Activated T-helper 1 cell treated with anti-CD3 and anti-CD28 coated beads, Interleukin-12 subunit alpha, Interleukin-12 subunit beta, Interleukin-2, Interleukin-4 antibody, amounts not matched to agents 30 ng/mL and 10 ng/mL and 1 ng/mL, durations not matched to agents 14 hours and 24 hours and 36 hours (primary cell): ENCODE data around the gene UBN2. TPM values are rescaled to one million over a fixed set of nuclear protein-coding genes. Genes with fewer than 3 reads are reported as not detected.
"Not testable (repeated sequence)": the region's sequence is repeated elsewhere in the genome, so short reads cannot be mapped to it uniquely, and the experiment has no call there.

Source experiments
- DNase-seq: peaks from one replicate; pipeline ENCODE4 v3.0.0; 2021; ENCODE audit warnings: low spot score
- H3K27ac Mint-ChIP-seq: one replicate; pipeline ENCODE4 v1.8.0; 2021; ENCODE audit warnings: mild to moderate bottlenecking, mixed read lengths
- H3K27me3 Mint-ChIP-seq: one replicate; pipeline ENCODE4 v1.8.0; 2022; ENCODE audit warnings: mild to moderate bottlenecking, moderate library complexity, mixed read lengths; ENCODE audit not compliant: insufficient read depth
- H3K36me3 Mint-ChIP-seq: one replicate; pipeline ENCODE4 v1.8.0; 2021; ENCODE audit warnings: low read depth, mixed read lengths
- H3K4me1 Mint-ChIP-seq: one replicate; pipeline ENCODE4 v1.8.0; 2021; ENCODE audit warnings: low read depth, mixed read lengths
- H3K4me3 Mint-ChIP-seq: one replicate; pipeline ENCODE4 v1.8.0; 2021; ENCODE audit warnings: mild to moderate bottlenecking, moderate library complexity, mixed read lengths
- H3K9me3 Mint-ChIP-seq: one replicate; pipeline ENCODE4 v1.8.0; 2021; ENCODE audit warnings: mixed read lengths
- intact Hi-C: fragments of 100-400 bp; cut with micrococcal nuclease; formaldehyde crosslinking; loops from one replicate; pipeline ENCODE4 v1.15.1; 2024
- total RNA-seq: library from RNA; stranded (reverse); gene quantifications from 2 replicates; pipeline ENCODE4 v1.2.3, GENCODE V29; 2022

UBN2 gene
- total RNA-seq, 1 donor from 2014 or later: 14.7 TPM

DNA sequence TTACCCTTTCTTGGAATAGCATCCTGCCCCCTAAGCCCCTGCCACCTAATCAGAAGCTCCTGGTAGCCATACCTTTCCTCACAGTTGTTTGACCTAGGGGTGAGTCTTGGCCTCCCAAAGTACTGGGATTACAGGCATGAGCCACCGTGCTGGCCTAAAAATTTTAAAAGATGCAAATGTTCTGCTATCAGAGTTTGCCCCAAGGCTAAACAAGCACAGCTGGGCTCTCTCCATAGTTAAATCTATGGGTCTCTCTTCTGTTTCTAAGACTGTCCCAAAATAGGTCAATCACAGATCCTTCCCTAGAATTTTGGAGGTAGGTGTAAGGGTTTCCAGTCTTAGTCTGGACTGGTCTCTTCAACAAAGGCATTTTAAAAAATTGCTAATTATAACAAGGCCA, 12.9 kb upstream of the UBN2 start:
- intact Hi-C loops: no loop called here
- no peak for DNase-seq
- Mint-ChIP-seq H3K4me1 (no peaks in the 10 kb centered on the region), H3K4me3 (no peak overlapping the region), H3K27ac (no peak overlapping the region), H3K27me3 (peaks cover 12% of the 10 kb centered on the region), H3K9me3 (no peaks in the 10 kb centered on the region), H3K36me3 (no peaks in the 10 kb centered on the region)

DNA sequence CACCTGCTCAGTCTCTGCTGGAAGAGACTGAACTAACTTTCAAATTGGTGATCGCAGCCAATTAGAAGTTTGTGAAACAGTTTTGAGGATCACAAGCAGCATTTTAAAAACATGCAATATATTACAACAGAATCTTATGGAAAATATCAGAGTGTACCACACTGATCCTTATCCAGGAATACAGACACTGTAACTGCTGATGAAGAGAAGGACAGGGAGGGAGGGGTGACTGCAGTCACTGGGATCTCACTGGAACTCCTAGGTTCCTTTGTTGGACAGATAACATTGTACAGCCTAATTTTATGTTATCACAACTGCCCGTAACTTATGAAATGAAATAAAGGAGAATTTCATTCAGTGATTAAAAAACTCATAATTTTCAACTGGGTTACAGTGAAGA, 6.8 kb upstream of the UBN2 start:
- Mint-ChIP-seq H3K4me1 (no peaks in the 10 kb centered on the region), H3K27me3 (peaks cover 23% of the 10 kb centered on the region), H3K9me3 (no peaks in the 10 kb centered on the region), H3K36me3 (no peaks in the 10 kb centered on the region), H3K4me3 (no peak overlapping the region), H3K27ac (no peak overlapping the region)
- intact Hi-C loops: no loop called here
- DNase-seq: no peak

DNA sequence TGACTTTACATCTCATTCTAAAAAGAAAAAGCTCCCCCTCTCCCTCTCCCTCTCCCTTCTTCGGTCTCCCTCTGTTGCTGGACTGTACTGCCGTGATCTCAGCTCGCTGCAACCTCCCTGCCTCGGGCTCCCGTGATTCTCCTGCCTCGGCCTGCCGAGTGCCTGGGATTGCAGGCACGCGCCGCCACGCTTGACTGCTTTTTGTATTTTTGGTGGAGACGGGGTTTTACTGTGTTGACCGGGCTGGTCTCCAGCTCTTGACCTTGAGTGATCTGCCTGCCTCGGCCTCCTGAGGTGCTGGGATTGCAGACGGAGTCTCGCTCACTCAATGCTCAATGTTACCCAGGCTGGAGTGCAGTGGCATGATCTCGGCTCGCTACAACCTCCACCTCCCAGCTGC, 6.2 kb upstream of the UBN2 start:
- H3K27ac Mint-ChIP-seq: not testable (repeated sequence)

DNA sequence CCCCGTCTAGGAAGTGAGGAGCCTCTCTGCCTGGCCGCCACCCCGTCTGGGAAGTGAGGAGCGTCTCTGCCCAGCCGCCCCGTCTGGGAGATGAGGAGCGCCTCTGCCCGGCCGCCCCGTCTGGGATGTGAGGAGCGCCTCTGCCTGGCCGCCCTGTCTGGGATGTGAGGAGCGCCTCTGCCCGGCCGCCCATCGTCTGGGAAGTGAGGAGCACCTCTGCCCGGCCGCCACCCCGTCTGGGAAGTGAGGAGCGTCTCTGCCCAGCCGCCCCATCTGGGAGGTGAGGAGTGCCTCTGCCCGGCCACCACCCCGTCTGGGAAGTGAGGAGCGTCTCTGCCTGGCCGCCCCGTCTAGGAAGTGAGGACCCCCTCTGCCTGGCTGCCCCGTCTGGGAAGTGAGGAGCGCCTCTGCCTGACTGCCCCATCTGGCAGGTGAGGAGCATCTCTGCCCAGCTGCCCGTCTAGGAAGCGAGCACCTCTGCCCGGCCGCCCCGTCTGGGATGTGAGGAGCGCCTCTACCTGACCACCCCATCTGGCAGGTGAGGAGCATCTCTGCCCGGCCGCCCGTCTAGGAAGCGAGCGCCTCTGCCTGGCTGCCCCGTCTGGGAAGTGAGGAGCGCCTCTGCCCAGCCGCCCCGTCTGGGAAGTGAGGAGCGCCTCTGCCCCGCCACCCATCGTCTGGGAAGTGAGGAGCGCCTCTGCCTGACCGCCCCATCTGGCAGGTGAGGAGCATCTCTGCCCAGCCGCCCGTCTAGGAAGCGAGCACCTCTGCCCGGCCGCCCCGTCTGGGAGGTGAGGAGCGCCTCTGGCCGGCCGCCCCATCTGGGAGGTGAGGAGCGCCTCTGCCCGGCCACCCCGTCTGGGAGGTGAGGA, 5.5 kb upstream of the UBN2 start:
- H3K36me3 Mint-ChIP-seq, intact Hi-C loops, DNase-seq, H3K4me3 Mint-ChIP-seq, H3K9me3 Mint-ChIP-seq, H3K4me1 Mint-ChIP-seq, H3K27ac Mint-ChIP-seq: not testable (repeated sequence)
- peaks cover 31% of the 10 kb centered on the region for H3K27me3 Mint-ChIP-seq

More for the DNA sequence above, 6.2 kb upstream of the UBN2 start:
- DNase-seq, intact Hi-C loops, H3K4me3 Mint-ChIP-seq, H3K4me1 Mint-ChIP-seq, H3K9me3 Mint-ChIP-seq, H3K36me3 Mint-ChIP-seq: not testable (repeated sequence)
- peaks cover 29% of the 10 kb centered on the region for H3K27me3 Mint-ChIP-seq

- H3K36me3 Mint-ChIP-seq, H3K27ac Mint-ChIP-seq, intact Hi-C loops, H3K4me3 Mint-ChIP-seq, H3K9me3 Mint-ChIP-seq, DNase-seq: not testable (repeated sequence)
- peaks cover 35% of the 10 kb centered on the region for H3K27me3 Mint-ChIP-seq
- peaks cover 16% of the 10 kb centered on the region for H3K4me1 Mint-ChIP-seq
These were observed 4.9 kb upstream of the UBN2 start for GRCh38 chr7:139226158-139226515.

GRCh38 chr7:139226988-139227488, 4.0 kb upstream of the UBN2 start:
- H3K36me3 Mint-ChIP-seq, DNase-seq, intact Hi-C loops, H3K4me3 Mint-ChIP-seq, H3K27ac Mint-ChIP-seq, H3K9me3 Mint-ChIP-seq: not testable (repeated sequence)
- peaks cover 18% of the 10 kb centered on the region for H3K4me1 Mint-ChIP-seq
- H3K27me3 Mint-ChIP-seq: peaks cover 30% of the 10 kb centered on the region

GRCh38 chr7:139230023-139230422, 1.0 kb upstream of the UBN2 start:
- Mint-ChIP-seq H3K9me3 (no peaks in the 10 kb centered on the region), H3K4me3 (peak overlapping the region; percentile 100), H3K27me3 (peaks cover 27% of the 10 kb centered on the region), H3K4me1 (peaks cover 29% of the 10 kb centered on the region), H3K36me3 (peaks cover 4% of the 10 kb centered on the region), H3K27ac (no peak overlapping the region)
- DNase-seq: no peak
- intact Hi-C loops: loop anchor here (2.0 kb wide), 1 partner anchor 343 kb away; no protein-coding TSS in a partner anchor

DNA sequence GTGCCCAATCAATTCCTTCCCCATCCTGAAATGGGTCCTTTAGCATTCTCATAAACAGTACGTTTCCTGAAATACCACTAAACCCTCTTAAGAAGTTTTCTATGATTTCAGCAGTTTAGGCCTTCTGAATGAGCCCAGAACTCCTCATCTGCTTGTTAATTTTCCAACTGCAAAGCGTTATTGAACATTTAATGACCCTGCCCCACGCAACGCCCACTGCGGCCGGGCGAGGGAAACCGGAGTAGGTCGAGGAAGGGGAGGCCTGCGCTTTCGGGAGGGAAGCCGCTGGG, 608 bp upstream of the UBN2 start:
- Mint-ChIP-seq H3K4me3 (peak overlapping the region; percentile 100), H3K27me3 (peaks cover 27% of the 10 kb centered on the region), H3K4me1 (peaks cover 29% of the 10 kb centered on the region), H3K9me3 (no peaks in the 10 kb centered on the region), H3K36me3 (peaks cover 4% of the 10 kb centered on the region), H3K27ac (peak overlapping the region; percentile 97)
- DNase-seq: no peak
- intact Hi-C loops: loop anchor here (2.0 kb wide), 1 partner anchor 344 kb away; no protein-coding TSS in a partner anchor

GRCh38 chr7:139231513-139232376, 708 bp downstream of the UBN2 start:
- DNase-seq: peak; percentile 19
- Mint-ChIP-seq H3K9me3 (no peaks in the 10 kb centered on the region), H3K27ac (peak overlapping the region; percentile 44), H3K4me3 (peak overlapping the region; percentile 100), H3K36me3 (peaks cover 4% of the 10 kb centered on the region), H3K4me1 (peaks cover 37% of the 10 kb centered on the region), H3K27me3 (peaks cover 27% of the 10 kb centered on the region)
- intact Hi-C loops: loop anchor here (1.0 to 2.0 kb wide), 6 partner anchors 98 to 345 kb away; partner anchors contain the start of genes LUC7L2 and ZC3HAV1

DNA sequence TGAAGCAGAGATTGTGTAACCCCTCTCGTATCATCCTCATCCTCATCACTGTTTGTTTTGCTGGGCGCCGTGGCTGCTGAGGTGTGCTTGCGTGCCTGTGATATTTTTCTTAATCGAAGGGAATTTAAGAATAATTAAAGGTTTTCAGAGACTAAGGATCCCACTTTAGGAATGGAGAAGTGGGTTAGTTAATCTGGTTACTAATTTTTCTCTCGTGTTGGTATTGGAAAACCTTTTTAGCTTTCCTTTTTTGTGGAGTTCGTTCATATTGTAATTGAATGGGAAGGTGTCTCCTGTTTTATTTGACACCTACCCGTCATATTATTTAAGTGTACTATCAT, 1.3 kb downstream of the UBN2 start:
- Mint-ChIP-seq H3K27me3 (peaks cover 27% of the 10 kb centered on the region), H3K36me3 (peaks cover 4% of the 10 kb centered on the region), H3K27ac (peak overlapping the region; percentile 44), H3K4me3 (peak overlapping the region; percentile 92), H3K4me1 (peaks cover 37% of the 10 kb centered on the region), H3K9me3 (no peaks in the 10 kb centered on the region)
- no peak for DNase-seq
- intact Hi-C loops: no loop called here

DNA sequence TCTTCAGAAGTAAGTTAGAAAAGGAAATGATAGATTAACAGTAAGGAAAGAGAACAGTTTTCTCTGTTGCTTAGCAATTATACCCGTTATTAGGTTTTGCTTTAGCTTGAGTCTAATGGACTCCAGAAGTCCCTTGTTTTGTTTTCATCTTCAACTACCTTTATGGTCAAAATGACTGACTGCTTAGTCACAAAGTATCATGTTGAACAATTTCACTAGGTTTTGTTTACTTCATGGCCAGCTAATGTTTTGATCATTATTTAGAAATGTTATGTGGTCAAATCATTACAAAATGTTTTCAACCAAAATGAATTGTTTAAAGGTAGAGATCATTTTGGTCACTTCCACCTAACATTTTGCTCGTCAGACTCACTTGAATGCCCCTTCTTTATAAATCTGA, 1.9 kb downstream of the UBN2 start:
- H3K27me3 Mint-ChIP-seq: peaks cover 26% of the 10 kb centered on the region
- peaks cover 37% of the 10 kb centered on the region for H3K4me1 Mint-ChIP-seq
- intact Hi-C loops: no loop called here
- H3K27ac Mint-ChIP-seq: peak overlapping the region; percentile 55
- peaks cover 7% of the 10 kb centered on the region for H3K36me3 Mint-ChIP-seq
- DNase-seq: no peak
- H3K4me3 Mint-ChIP-seq: peak overlapping the region; percentile 92
- no peaks in the 10 kb centered on the region for H3K9me3 Mint-ChIP-seq

GRCh38 chr7:139241258-139241657, 10.2 kb downstream of the UBN2 start:
- Mint-ChIP-seq H3K4me1 (peaks cover 17% of the 10 kb centered on the region), H3K27ac (no peak overlapping the region), H3K36me3 (peaks cover 37% of the 10 kb centered on the region), H3K27me3 (no peaks in the 10 kb centered on the region), H3K4me3 (no peak overlapping the region), H3K9me3 (no peaks in the 10 kb centered on the region)
- intact Hi-C loops: no loop called here
- DNase-seq: no peak

GRCh38 chr7:139242741-139243281, 11.8 kb downstream of the UBN2 start:
- Mint-ChIP-seq H3K9me3 (no peaks in the 10 kb centered on the region), H3K27me3 (no peaks in the 10 kb centered on the region), H3K4me3 (no peak overlapping the region), H3K27ac (peak overlapping the region; percentile 9), H3K4me1 (peaks cover 15% of the 10 kb centered on the region), H3K36me3 (peaks cover 41% of the 10 kb centered on the region)
- DNase-seq: no peak
- intact Hi-C loops: no loop called here
